Measurements from ENCODE around the gene VAPB. TPM values are rescaled to one million over a fixed set of nuclear protein-coding genes. Genes with fewer than 3 reads are reported as not detected.
"Not testable (repeated sequence)": the region's sequence is repeated elsewhere in the genome, so short reads cannot be mapped to it uniquely, and the experiment has no call there.

The VAPB gene
- total and polyA plus RNA-seq, 7 donors = 30.7 to 84.5 (median 64.0) TPM

DNA sequence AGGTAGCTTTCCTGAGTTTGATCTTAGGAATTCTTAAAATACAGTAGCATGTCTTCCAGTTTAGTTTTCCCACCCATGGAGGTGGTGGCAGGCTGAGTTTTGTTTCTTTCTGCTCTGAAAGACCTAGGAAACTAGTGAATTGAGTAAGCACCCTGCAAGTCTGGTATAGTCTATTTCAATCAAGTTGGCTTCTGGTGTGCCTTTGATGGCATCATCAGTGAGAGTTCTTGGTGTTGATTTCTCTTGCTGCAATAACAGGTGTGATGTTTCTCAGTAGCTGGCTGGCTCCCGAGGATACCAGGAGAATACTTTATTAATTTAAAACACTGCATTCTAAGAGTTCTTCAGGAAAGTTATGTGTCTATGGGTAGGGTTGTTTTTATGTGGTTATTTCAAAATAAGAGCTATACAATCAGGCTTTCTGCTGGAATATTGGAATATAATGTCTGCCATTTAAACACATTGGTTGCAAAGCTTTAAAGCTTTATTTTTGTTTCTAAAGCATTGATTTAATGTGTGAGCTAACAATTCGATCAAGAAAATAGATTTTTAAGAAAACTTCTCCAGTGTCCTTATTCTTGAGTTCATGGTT lies 19.0 kb downstream of the VAPB start:
- ATAC-seq = peak; percentile 85 to 95 (median 94)

DNA sequence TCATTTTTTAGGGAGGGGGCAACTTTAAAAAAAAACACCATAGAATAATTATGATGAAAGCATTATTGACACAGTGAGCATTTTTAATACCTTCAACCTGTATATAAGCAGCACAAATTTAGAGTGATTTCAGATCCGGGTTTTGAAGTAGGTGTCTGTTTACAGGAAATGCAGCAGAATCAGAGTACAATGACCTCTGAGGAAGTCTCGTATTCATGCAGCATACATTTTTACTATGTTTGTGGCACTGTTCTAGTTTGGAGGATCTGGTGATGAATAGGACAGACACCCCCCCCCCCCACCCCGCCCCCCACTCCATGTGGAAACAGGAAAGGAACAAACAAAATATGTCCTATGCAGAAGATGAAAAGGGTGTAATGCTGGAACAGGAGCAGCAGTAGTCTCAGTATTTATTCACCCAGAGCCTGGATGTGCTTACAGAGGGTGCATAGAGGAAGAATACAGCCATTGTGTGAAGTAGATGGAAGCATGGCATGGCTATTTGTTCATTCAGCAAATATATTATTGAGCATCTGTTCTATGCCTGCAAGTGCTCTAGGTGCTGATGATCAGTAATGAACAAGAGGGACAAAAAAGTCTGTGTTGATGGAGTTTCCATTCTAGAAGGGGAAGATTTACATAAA lies 19.7 kb downstream of the VAPB start:
- Histone ChIP-seq H3K27me3 (ENCODE audit: insufficient read depth in 3 of 3, low read length in 2 of 3) (no peaks in the 10 kb centered on the region), H3K4me1 (peaks cover 60% of the 10 kb centered on the region), H3K36me3 (ENCODE audit: insufficient read depth in 1 of 2, low read depth in 1 of 2) (no peaks in the 10 kb centered on the region), H3K4me3 (peak overlapping the region; percentile 8), H3K9me3 (no peaks in the 10 kb centered on the region), H3K27ac (peak overlapping the region; percentile 87)
- WGBS, 3 donors = 25 to 27% (median 27%) methylated on average over 3 of the region's 3 CpGs
- TF ChIP-seq, protein P1, sequence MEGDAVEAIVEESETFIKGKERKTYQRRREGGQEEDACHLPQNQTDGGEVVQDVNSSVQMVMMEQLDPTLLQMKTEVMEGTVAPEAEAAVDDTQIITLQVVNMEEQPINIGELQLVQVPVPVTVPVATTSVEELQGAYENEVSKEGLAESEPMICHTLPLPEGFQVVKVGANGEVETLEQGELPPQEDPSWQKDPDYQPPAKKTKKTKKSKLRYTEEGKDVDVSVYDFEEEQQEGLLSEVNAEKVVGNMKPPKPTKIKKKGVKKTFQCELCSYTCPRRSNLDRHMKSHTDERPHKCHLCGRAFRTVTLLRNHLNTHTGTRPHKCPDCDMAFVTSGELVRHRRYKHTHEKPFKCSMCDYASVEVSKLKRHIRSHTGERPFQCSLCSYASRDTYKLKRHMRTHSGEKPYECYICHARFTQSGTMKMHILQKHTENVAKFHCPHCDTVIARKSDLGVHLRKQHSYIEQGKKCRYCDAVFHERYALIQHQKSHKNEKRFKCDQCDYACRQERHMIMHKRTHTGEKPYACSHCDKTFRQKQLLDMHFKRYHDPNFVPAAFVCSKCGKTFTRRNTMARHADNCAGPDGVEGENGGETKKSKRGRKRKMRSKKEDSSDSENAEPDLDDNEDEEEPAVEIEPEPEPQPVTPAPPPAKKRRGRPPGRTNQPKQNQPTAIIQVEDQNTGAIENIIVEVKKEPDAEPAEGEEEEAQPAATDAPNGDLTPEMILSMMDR (IDR thresholded peaks at IDR 0.05) = no peak
- ATAC-seq (peak; percentile 47 to 60 (median 57)), DNase-seq (no peak)
- intact Hi-C loops (cut with DNase I) = no loop called here

More for the DNA sequence above, 19.0 kb downstream of the VAPB start:
- 35 to 42% (median 40%) methylated on average over 2 of the region's 2 CpGs for WGBS, 3 donors
- H3K27me3 ChIP-seq (ENCODE audit: insufficient read depth in 3 of 3, low read length in 2 of 3) = no peaks in the 10 kb centered on the region
- no peak for DNase-seq
- H3K27ac ChIP-seq = peak overlapping the region; percentile 87
- peaks cover 60% of the 10 kb centered on the region for H3K4me1 ChIP-seq
- intact Hi-C loops (cut with DNase I) = no loop called here
- no peaks in the 10 kb centered on the region for H3K9me3 ChIP-seq
- TF ChIP-seq, protein P1 (IDR thresholded peaks at IDR 0.05) = no peak
- no peaks in the 10 kb centered on the region for H3K36me3 ChIP-seq (ENCODE audit: insufficient read depth in 1 of 2, low read depth in 1 of 2)
- peak overlapping the region; percentile 8 for H3K4me3 ChIP-seq

DNA sequence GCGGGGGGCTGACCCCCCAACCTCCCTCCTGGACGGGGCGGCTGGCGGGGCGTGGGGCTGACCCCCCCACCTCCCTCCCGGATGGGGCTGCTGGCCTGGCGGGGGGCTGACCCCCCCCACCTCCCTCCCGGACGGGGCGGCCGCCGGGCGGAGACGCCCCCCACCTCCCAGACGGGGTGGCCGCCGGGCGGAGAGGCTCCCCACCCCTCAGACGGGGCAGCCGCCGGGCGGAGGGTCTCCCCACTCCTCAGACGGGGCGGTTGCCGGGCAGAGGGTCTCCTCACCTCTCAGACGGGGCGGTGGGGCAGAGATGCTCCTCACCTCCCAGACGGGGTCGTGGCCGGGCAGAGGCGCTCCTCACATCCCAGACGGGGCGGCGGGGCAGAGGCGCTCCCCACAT lies 25.2 kb downstream of the VAPB start:
- intact Hi-C loops (cut with DNase I) = not testable (repeated sequence)

GRCh38 chr20:58414786-58415185 lies 25.8 kb downstream of the VAPB start:
- DNase-seq; H3K27me3 ChIP-seq (ENCODE audit: insufficient read depth in 3 of 3, low read length in 2 of 3); H3K27ac ChIP-seq; H3K4me3 ChIP-seq; intact Hi-C loops (cut with DNase I); H3K9me3 ChIP-seq; ATAC-seq: not testable (repeated sequence)
- 95 to 98% (median 97%) methylated on average over 16 to 25 of the region's 26 CpGs for WGBS, 3 donors
- Histone ChIP-seq H3K4me1 (peaks cover 15% of the 10 kb centered on the region), H3K36me3 (ENCODE audit: insufficient read depth in 1 of 2, low read depth in 1 of 2) (peaks cover 0 to 18% of the 10 kb centered on the region in 2 donors)

More for the DNA sequence above, 25.2 kb downstream of the VAPB start:
- H3K27ac ChIP-seq; H3K27me3 ChIP-seq (ENCODE audit: insufficient read depth in 3 of 3, low read length in 2 of 3); ATAC-seq; H3K4me3 ChIP-seq; H3K9me3 ChIP-seq: not testable (repeated sequence)
- H3K36me3 ChIP-seq (ENCODE audit: insufficient read depth in 1 of 2, low read depth in 1 of 2) = peaks cover 0 to 12% of the 10 kb centered on the region in 2 donors
- DNase-seq = peak in 1 of 2 donors; percentile 15
- WGBS, 3 donors = 99% methylated on average over 34 of the region's 35 CpGs; no CpG with 5 or more reads in 2 of the 3 donors
- H3K4me1 ChIP-seq = peaks cover 19% of the 10 kb centered on the region

DNA sequence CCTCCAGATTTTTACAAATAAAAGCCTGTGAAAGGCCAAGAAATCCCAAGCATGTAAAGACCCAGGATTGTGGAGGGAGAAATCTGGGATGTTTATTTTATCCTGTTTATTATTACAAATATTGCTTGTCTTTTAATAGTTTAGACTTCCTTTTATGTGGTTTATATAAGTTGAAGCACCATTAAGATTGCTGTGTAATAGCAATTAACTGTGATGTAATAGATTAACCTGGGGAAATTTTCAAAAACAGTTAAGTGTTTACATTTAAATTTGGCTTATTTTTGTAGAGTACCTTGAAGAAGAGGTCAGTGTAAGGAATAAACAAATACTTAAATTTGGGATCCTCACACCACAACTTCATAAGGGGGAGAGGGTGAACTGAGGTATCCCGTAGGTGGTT lies 27.0 kb downstream of the VAPB start:
- H3K27me3 ChIP-seq (ENCODE audit: insufficient read depth in 3 of 3, low read length in 2 of 3) = no peaks in the 10 kb centered on the region
- peaks cover 8% of the 10 kb centered on the region for H3K4me1 ChIP-seq
- peaks cover 3 to 31% of the 10 kb centered on the region in 2 donors for H3K36me3 ChIP-seq (ENCODE audit: insufficient read depth in 1 of 2, low read depth in 1 of 2)
- ATAC-seq = no peak
- WGBS, 3 donors = 91 to 95% (median 92%) methylated on average over 1 of the region's 1 CpG
- H3K4me3 ChIP-seq = no peak overlapping the region
- DNase-seq = no peak
- intact Hi-C loops (cut with DNase I) = no loop called here
- no peak overlapping the region for H3K27ac ChIP-seq
- no peaks in the 10 kb centered on the region for H3K9me3 ChIP-seq
- TF ChIP-seq, protein P1 (IDR thresholded peaks at IDR 0.05) = no peak

Data from psoas muscle (tissue), 8 donors.